Progenitor cell of endocrine pancreas (in vitro differentiated cells): ENCODE results near the gene RALGAPA1. TPM values are rescaled to one million over a fixed set of nuclear protein-coding genes. Genes with fewer than 3 reads are reported as not detected.

Experiments used
- DNase-seq: peaks from one replicate; pipeline ENCODE4 v3.0.0; 2021; ENCODE audit warnings: low spot score; ENCODE audit not compliant: unreplicated experiment
- H3K27ac Mint-ChIP-seq: 2 replicates; pipeline ENCODE4 v1.8.0; 2021; ENCODE audit warnings: mild to moderate bottlenecking, moderate library complexity, mixed read lengths
- H3K27me3 Mint-ChIP-seq: 2 replicates; pipeline ENCODE4 v1.8.0; 2021; ENCODE audit warnings: mixed read lengths
- H3K36me3 Mint-ChIP-seq: 2 replicates; pipeline ENCODE4 v1.8.0; 2022; ENCODE audit warnings: mixed read lengths; ENCODE audit not compliant: insufficient read depth
- H3K4me1 Mint-ChIP-seq: 2 replicates; pipeline ENCODE4 v1.8.0; 2021; ENCODE audit warnings: low read depth, mixed read lengths
- H3K4me3 Mint-ChIP-seq: 2 replicates; pipeline ENCODE4 v1.8.0; 2021; ENCODE audit warnings: low read depth, mild to moderate bottlenecking, moderate library complexity, mixed read lengths
- H3K9me3 Mint-ChIP-seq: 2 replicates; pipeline ENCODE4 v1.8.0; 2021; ENCODE audit warnings: low read depth, mixed read lengths
- total RNA-seq: library from RNA; stranded (reverse); gene quantifications from 2 replicates; pipeline ENCODE4 v1.2.1, GENCODE V29; 2021
- TF ChIP-seq, protein P1 (sequence below): fragments of 200-600 bp; sonication (generic); IDR thresholded peaks from one replicate; pipeline ENCODE4 v1.5.0; 2021; ENCODE audit warnings: antibody characterized with exemption, mild to moderate bottlenecking; ENCODE audit not compliant: unreplicated experiment

The RALGAPA1 gene
- total RNA-seq, 1 donor from 2014 or later: 58.7 TPM

DNA sequence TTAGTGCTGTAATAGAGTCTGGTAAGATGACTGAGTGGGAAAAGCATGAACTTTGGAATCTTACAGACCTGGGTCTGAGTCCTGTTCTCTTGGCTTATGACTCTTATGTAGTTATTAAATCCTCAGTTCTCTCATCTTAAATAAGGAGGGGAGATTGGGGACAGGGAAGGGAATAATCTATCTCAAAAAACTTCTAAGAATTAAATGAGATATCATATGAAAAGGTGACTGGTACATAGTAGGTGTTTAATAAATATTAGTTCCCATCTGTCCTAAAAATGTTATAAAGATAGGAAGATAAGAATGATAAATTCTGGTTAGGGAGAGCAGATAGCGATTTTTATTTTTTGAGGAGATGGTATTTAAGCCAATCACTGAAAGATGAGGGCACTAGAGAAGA lies 156.1 kb downstream of the RALGAPA1 start:
- H3K27ac Mint-ChIP-seq: no peak overlapping the region
- no peak for DNase-seq
- H3K9me3 Mint-ChIP-seq: no peaks in the 10 kb centered on the region
- no peaks in the 10 kb centered on the region for H3K27me3 Mint-ChIP-seq
- TF ChIP-seq, protein P1, sequence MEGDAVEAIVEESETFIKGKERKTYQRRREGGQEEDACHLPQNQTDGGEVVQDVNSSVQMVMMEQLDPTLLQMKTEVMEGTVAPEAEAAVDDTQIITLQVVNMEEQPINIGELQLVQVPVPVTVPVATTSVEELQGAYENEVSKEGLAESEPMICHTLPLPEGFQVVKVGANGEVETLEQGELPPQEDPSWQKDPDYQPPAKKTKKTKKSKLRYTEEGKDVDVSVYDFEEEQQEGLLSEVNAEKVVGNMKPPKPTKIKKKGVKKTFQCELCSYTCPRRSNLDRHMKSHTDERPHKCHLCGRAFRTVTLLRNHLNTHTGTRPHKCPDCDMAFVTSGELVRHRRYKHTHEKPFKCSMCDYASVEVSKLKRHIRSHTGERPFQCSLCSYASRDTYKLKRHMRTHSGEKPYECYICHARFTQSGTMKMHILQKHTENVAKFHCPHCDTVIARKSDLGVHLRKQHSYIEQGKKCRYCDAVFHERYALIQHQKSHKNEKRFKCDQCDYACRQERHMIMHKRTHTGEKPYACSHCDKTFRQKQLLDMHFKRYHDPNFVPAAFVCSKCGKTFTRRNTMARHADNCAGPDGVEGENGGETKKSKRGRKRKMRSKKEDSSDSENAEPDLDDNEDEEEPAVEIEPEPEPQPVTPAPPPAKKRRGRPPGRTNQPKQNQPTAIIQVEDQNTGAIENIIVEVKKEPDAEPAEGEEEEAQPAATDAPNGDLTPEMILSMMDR: no peak
- no peak overlapping the region for H3K4me3 Mint-ChIP-seq
- no peaks in the 10 kb centered on the region for H3K4me1 Mint-ChIP-seq
- peaks cover 8% of the 10 kb centered on the region for H3K36me3 Mint-ChIP-seq

DNA sequence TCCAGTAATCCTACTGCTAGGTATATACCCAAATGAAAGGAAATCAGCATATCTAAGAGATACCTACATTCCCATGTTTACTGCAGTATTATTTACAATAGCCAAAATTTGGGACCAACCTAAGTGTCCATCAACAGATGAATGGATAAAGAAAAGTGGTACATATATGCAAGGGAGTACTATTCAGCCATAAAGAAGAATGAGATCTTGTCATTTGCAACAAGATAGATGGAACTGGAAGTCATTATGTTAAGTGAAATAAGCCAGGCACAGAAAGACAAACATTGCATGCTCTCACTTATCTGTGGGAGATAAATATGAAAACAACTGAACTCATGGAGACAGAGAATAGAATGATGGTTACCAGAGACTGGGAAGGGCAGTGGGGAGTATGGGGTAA lies 165.6 kb downstream of the RALGAPA1 start:
- DNase-seq: no peak
- H3K4me1 Mint-ChIP-seq: no peaks in the 10 kb centered on the region
- TF ChIP-seq, protein P1: no peak
- H3K4me3 Mint-ChIP-seq: no peak overlapping the region
- H3K27me3 Mint-ChIP-seq: no peaks in the 10 kb centered on the region
- peaks cover 49% of the 10 kb centered on the region for H3K36me3 Mint-ChIP-seq
- no peak overlapping the region for H3K27ac Mint-ChIP-seq
- peaks cover 30% of the 10 kb centered on the region for H3K9me3 Mint-ChIP-seq

DNA sequence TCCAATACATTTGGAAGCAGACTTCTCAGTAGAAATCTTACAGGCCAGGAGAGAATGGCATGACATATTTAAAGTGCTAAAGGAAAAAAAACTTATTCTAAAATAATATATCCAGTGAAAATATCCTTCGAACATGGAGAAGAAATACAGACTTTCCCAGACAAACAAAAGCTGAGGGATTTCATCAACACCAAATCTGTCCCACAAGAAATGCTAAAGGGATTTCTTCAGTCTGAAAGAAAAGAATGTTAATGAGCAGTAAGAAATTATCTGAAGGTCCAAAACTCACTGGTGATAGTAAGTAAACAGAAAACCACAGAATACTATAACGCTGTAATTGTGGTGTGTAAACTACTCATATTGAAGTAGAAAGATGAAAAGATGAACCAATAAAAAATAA lies 171.2 kb downstream of the RALGAPA1 start:
- Mint-ChIP-seq H3K27me3 (no peaks in the 10 kb centered on the region), H3K27ac (no peak overlapping the region), H3K4me3 (no peak overlapping the region), H3K36me3 (peaks cover 38% of the 10 kb centered on the region), H3K4me1 (no peaks in the 10 kb centered on the region), H3K9me3 (peaks cover 16% of the 10 kb centered on the region)
- no peak for DNase-seq
- TF ChIP-seq, protein P1: no peak

DNA sequence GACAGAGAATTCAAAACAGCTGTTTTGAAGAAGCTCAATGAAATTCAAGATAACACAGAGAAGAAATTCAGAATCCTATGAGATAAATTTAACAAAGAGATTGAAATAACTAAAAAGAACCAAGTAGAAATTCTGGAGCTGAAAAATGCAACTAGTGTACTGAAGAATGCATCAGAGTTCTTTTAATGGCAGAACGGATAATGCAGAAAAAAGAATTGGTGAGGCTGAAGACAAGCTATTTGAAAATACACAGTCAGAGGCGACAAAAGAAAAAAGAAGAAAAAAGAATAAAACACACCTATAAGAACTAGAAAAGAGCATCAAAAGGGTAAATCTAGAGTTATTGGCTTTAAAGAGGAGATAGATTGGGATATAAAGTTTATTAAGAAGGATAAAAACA lies 171.8 kb downstream of the RALGAPA1 start:
- H3K27ac Mint-ChIP-seq: no peak overlapping the region
- H3K4me3 Mint-ChIP-seq: no peak overlapping the region
- no peaks in the 10 kb centered on the region for H3K4me1 Mint-ChIP-seq
- no peak for DNase-seq
- TF ChIP-seq, protein P1: no peak
- H3K36me3 Mint-ChIP-seq: peaks cover 32% of the 10 kb centered on the region
- H3K9me3 Mint-ChIP-seq: peaks cover 13% of the 10 kb centered on the region
- H3K27me3 Mint-ChIP-seq: no peaks in the 10 kb centered on the region

DNA sequence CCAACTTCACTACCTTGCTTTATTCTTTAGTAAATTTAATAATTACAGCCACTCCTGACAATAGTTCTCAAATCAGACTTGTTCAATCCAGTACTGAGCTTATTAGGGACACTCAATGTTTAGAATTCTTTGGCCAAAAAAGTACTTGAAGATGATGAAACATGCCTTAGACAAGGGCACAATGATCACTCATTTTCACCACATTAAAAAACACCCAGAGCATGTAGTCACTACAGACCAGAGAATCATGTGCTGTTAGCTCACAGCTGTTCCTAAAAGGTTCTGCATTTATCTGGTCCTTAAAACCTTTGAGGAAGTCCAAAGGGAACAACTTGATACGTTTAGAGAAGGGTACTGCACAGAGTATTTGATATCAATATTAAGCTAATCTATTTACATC lies 176.4 kb downstream of the RALGAPA1 start:
- Mint-ChIP-seq H3K36me3 (peaks cover 15% of the 10 kb centered on the region), H3K4me3 (no peak overlapping the region), H3K27ac (no peak overlapping the region), H3K4me1 (no peaks in the 10 kb centered on the region), H3K27me3 (no peaks in the 10 kb centered on the region), H3K9me3 (no peaks in the 10 kb centered on the region)
- TF ChIP-seq, protein P1: no peak
- DNase-seq: no peak
